H9 (cell line): ENCODE data around the gene SETD1A. TPM values are rescaled to one million over a fixed set of nuclear protein-coding genes. Genes with fewer than 3 reads are reported as not detected.

Experiments
- DNase-seq: peaks from one replicate; pipeline ENCODE4 v3.0.0-alpha.2; 2017
- H2AFZ ChIP-seq: one replicate; pipeline ENCODE4 v1.6.1; 2013; ENCODE audit warnings: mild to moderate bottlenecking, low read length, control low read depth, moderate library complexity
- H2AK5ac ChIP-seq: 2 replicates; pipeline ENCODE4 v1.6.1; 2013; ENCODE audit warnings: low read length, control low read depth, mixed read lengths; ENCODE audit not compliant: insufficient read length
- H2BK120ac ChIP-seq: one replicate; pipeline ENCODE4 v1.6.1; 2013; ENCODE audit warnings: low read depth, mild to moderate bottlenecking, low read length, control low read depth, inconsistent platforms; ENCODE audit not compliant: poor library complexity, severe bottlenecking
- H2BK12ac ChIP-seq: 2 replicates; pipeline ENCODE4 v1.6.1; 2013; ENCODE audit warnings: low read length, control low read depth, mixed read lengths, low read depth; ENCODE audit not compliant: insufficient read length
- H2BK15ac ChIP-seq: 2 replicates; pipeline ENCODE4 v1.6.1; 2013; ENCODE audit warnings: low read depth, low read length, control low read depth
- H2BK20ac ChIP-seq: one replicate; pipeline ENCODE4 v1.6.1; 2013; ENCODE audit warnings: low read depth, mild to moderate bottlenecking, low read length, control low read depth, inconsistent platforms; ENCODE audit not compliant: poor library complexity, severe bottlenecking
- H2BK5ac ChIP-seq: 2 replicates; pipeline ENCODE4 v1.6.1; 2013; ENCODE audit warnings: low read length, control low read depth, mixed read lengths; ENCODE audit not compliant: insufficient read length
- H3K14ac ChIP-seq: 2 replicates; pipeline ENCODE4 v1.6.1; 2013; ENCODE audit warnings: low read length, control low read depth; ENCODE audit not compliant: insufficient read depth
- H3K18ac ChIP-seq: 2 replicates; pipeline ENCODE4 v1.6.1; 2013; ENCODE audit warnings: low read depth, mild to moderate bottlenecking, mixed read lengths, low read length, control low read depth; ENCODE audit not compliant: insufficient read length
- H3K23ac ChIP-seq: 2 replicates; pipeline ENCODE4 v1.6.1; 2013; ENCODE audit warnings: low read length, control low read depth, mixed read lengths, low read depth; ENCODE audit not compliant: insufficient read length
- H3K23me2 ChIP-seq: 2 replicates; pipeline ENCODE4 v1.6.1; 2013; ENCODE audit warnings: low read depth, mild to moderate bottlenecking, mixed read lengths, low read length, control low read depth; ENCODE audit not compliant: insufficient read length, poor library complexity, severe bottlenecking
- H3K27ac ChIP-seq: 2 replicates; pipeline ENCODE4 v1.5.1; 2013; ENCODE audit warnings: low read length, control low read depth, mixed read lengths, low read depth; ENCODE audit not compliant: insufficient read length
- H3K27me3 ChIP-seq: 2 replicates; pipeline ENCODE4 v1.6.1; 2013; ENCODE audit warnings: low read length, control low read depth, inconsistent platforms; ENCODE audit not compliant: insufficient read depth
- H3K4ac ChIP-seq: 2 replicates; pipeline ENCODE4 v1.6.1; 2013; ENCODE audit warnings: low read depth, mild to moderate bottlenecking, control low read depth, inconsistent platforms, low read length, moderate library complexity
- H3K4me1 ChIP-seq: 2 replicates; pipeline ENCODE4 v1.6.1; 2013; ENCODE audit warnings: low read length, control low read depth, inconsistent platforms; ENCODE audit not compliant: insufficient read depth
- H3K4me2 ChIP-seq: 2 replicates; pipeline ENCODE4 v1.6.1; 2013; ENCODE audit warnings: low read length, control low read depth, mixed read lengths; ENCODE audit not compliant: insufficient read length, insufficient read depth
- H3K56ac ChIP-seq: 2 replicates; pipeline ENCODE4 v1.6.1; 2013; ENCODE audit warnings: low read depth, mild to moderate bottlenecking, mixed read lengths, low read length, control low read depth; ENCODE audit not compliant: insufficient read length
- H3K79me1 ChIP-seq: 2 replicates; pipeline ENCODE4 v1.6.1; 2013; ENCODE audit warnings: low read depth, mild to moderate bottlenecking, moderate library complexity, low read length, control low read depth, inconsistent platforms; ENCODE audit not compliant: insufficient read depth, poor library complexity, severe bottlenecking
- H3K79me2 ChIP-seq: 2 replicates; pipeline ENCODE4 v1.6.1; 2013; ENCODE audit warnings: low read length, control low read depth, inconsistent platforms; ENCODE audit not compliant: insufficient read depth
- H3K9ac ChIP-seq: 2 replicates; pipeline ENCODE4 v1.6.1; 2013; ENCODE audit warnings: low read length, control low read depth, mixed read lengths; ENCODE audit not compliant: insufficient read length; ENCODE audit errors: extremely low read depth
- H3K9me3 ChIP-seq: one replicate; pipeline ENCODE4 v1.6.1; 2013; ENCODE audit warnings: low read depth, low read length, inconsistent platforms; ENCODE audit not compliant: control insufficient read depth
- H3T11ph ChIP-seq: one replicate; pipeline ENCODE4 v1.6.1; 2013; ENCODE audit warnings: mild to moderate bottlenecking, low read length, control low read depth, inconsistent platforms
- H4K20me1 ChIP-seq: one replicate; pipeline ENCODE4 v1.6.1; 2013; ENCODE audit not compliant: control insufficient read depth, insufficient read length, insufficient read depth
- H4K5ac ChIP-seq: 2 replicates; pipeline ENCODE4 v1.6.1; 2013; ENCODE audit warnings: low read depth, mild to moderate bottlenecking, mixed read lengths, low read length, control low read depth; ENCODE audit not compliant: insufficient read length
- H4K8ac ChIP-seq: replicated peaks from 2 replicates; pipeline ENCODE4 v1.6.1; 2013; ENCODE audit warnings: low read length, control low read depth, mixed read lengths, low read depth; ENCODE audit not compliant: insufficient read length
- H4K91ac ChIP-seq: 2 replicates; pipeline ENCODE4 v1.6.1; 2013; ENCODE audit warnings: low read depth, mild to moderate bottlenecking, moderate library complexity, mixed read lengths, low read length, control low read depth; ENCODE audit not compliant: insufficient read length
- H3K27ac Mint-ChIP-seq, 3 experiments: 2 replicates in 2 of 3; 3 replicates in 1 of 3; pipeline ENCODE4 v1.8.0; 2020 to 2021; ENCODE audit warnings: mixed read lengths in 3 of 3, mild to moderate bottlenecking in 1 of 3, moderate library complexity in 1 of 3
- H3K27me3 Mint-ChIP-seq: 2 replicates; pipeline ENCODE4 v1.8.0; 2021; ENCODE audit warnings: low read depth, mild to moderate bottlenecking, moderate library complexity, mixed read lengths
- H3K36me3 Mint-ChIP-seq, 3 experiments: 2 replicates in 2 of 3; 3 replicates in 1 of 3; pipeline ENCODE4 v1.8.0; 2020 to 2021; ENCODE audit warnings: low read depth in 3 of 3, mixed read lengths in 3 of 3; ENCODE audit not compliant: insufficient read depth in 1 of 3
- H3K4me1 Mint-ChIP-seq, 2 experiments: 2 replicates each; pipeline ENCODE4 v1.8.0; 2020; ENCODE audit warnings: mixed read lengths in 2 of 2
- H3K4me3 Mint-ChIP-seq, 2 experiments: 2 replicates in 1 of 2; 3 replicates in 1 of 2; pipeline ENCODE4 v1.8.0; 2020 to 2021; ENCODE audit warnings: mild to moderate bottlenecking in 2 of 2, mixed read lengths in 2 of 2, moderate library complexity in 1 of 2
- H3K9me3 Mint-ChIP-seq, 2 experiments: 2 replicates in 1 of 2; 3 replicates in 1 of 2; pipeline ENCODE4 v1.8.0; 2020; ENCODE audit warnings: mild to moderate bottlenecking in 2 of 2, mixed read lengths in 2 of 2, moderate library complexity in 1 of 2
- CTCF ChIP-seq: fragments of 200-600 bp; sonication (generic); conservative IDR thresholded peaks from 3 replicates; pipeline ENCODE4 v1.8.0; 2021; ENCODE audit warnings: antibody characterized with exemption, mild to moderate bottlenecking
- WGBS: extraction: QIAGEN DNeasy Blood & Tissue Kit; methylation state at CpG from one replicate; pipeline ENCODE4 v1.1.7; 2013; ENCODE audit warnings: missing lambda C conversion rate, low lambda C conversion rate, mixed read lengths; ENCODE audit not compliant: insufficient read length; ENCODE audit errors: extremely low coverage; 5-methylcytosine and 5-hydroxymethylcytosine counted together
- total RNA-seq: library from RNA; stranded (reverse); gene quantifications from 2 replicates; pipeline ENCODE4 v1.2.1, GENCODE V29; 2021

The SETD1A gene
- total RNA-seq, 1 experiment from 2014 or later, result 36.9 TPM

- H2AK5ac ChIP-seq, result no peak overlapping the region
- no peaks in the 10 kb centered on the region for H3K4me1 ChIP-seq
- no peaks in the 10 kb centered on the region for H3K27me3 ChIP-seq
- peak overlapping the region; percentile 99 for H4K5ac ChIP-seq
- no peak overlapping the region for H2AFZ ChIP-seq
- peaks cover 10% of the 10 kb centered on the region for H3K23me2 ChIP-seq
- peak overlapping the region; percentile 99; the same call in 1 of the 2 replicates for H3K14ac ChIP-seq
- H3K56ac ChIP-seq, result peak overlapping the region; percentile 91
- peak overlapping the region; percentile 98 for H4K8ac ChIP-seq
- peak overlapping the region; percentile 99 for H3K18ac ChIP-seq
- H3K79me2 ChIP-seq, result no peaks in the 10 kb centered on the region
- H3K27ac Mint-ChIP-seq, result peak overlapping the region; percentile 100
- H3K4ac ChIP-seq, result no peak overlapping the region
- no peak overlapping the region for H2BK20ac ChIP-seq
- no peak for TF ChIP-seq CTCF
- no peaks in the 10 kb centered on the region for H3K79me1 ChIP-seq
- H3K36me3 Mint-ChIP-seq, result peaks cover 14 to 16% (median 15%) of the 10 kb centered on the region in 3 experiments
- H3K27ac ChIP-seq, result peak overlapping the region; percentile 97
- H2BK5ac ChIP-seq, result peak overlapping the region; percentile 99
- DNase-seq, result peak; percentile 100
- no CpG with 5 or more reads among the region's 42 CpGs for WGBS
- H2BK15ac ChIP-seq, result no peak overlapping the region
- no peaks in the 10 kb centered on the region; a peak in 1 of 5 replicates for H3K9me3 Mint-ChIP-seq
- H4K20me1 ChIP-seq, result no peaks in the 10 kb centered on the region
- H2BK12ac ChIP-seq, result no peak overlapping the region
- peaks cover 12 to 24% of the 10 kb centered on the region in 2 experiments for H3K4me1 Mint-ChIP-seq
- no peaks in the 10 kb centered on the region for H3K27me3 Mint-ChIP-seq
- H4K91ac ChIP-seq, result no peak overlapping the region
- no peak overlapping the region for H2BK120ac ChIP-seq
- no peak overlapping the region for H3T11ph ChIP-seq
- H3K4me3 Mint-ChIP-seq, result peak overlapping the region; percentile 93 to 100
- H3K9ac ChIP-seq, result peak overlapping the region; percentile 96
- peak overlapping the region; percentile 84 for H3K4me2 ChIP-seq
- H3K9me3 ChIP-seq, result no peaks in the 10 kb centered on the region
- H3K23ac ChIP-seq, result no peak overlapping the region
These were observed 35.1 kb upstream of the SETD1A start for GRCh38 chr16:30922420-30922959.
